ENCODE measurements around the gene MRPS15.

DNA sequence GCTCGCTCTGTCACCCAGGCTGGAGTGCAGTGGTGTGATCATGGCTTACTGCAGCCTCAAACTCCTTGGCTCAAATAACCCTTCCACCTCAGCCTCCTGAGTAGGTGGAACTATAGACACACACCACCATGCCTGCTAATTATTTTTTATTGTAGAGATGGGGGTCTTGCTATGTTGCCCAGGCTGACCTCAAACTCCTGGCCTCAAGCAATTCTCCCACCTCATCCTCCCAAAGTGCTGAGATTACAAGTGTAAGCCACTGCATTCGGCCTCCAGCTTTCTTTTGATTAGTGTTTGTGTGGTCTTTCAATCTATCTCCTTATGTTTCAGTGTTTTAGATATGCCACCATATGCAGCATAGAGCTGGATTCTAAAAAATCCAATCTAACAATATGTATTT lies 38.4 kb upstream of the MRPS15 start:
- TF ChIP-seq SP1 (IDR thresholded peaks at IDR 0.05) = no peak
- TF ChIP-seq, protein P1, sequence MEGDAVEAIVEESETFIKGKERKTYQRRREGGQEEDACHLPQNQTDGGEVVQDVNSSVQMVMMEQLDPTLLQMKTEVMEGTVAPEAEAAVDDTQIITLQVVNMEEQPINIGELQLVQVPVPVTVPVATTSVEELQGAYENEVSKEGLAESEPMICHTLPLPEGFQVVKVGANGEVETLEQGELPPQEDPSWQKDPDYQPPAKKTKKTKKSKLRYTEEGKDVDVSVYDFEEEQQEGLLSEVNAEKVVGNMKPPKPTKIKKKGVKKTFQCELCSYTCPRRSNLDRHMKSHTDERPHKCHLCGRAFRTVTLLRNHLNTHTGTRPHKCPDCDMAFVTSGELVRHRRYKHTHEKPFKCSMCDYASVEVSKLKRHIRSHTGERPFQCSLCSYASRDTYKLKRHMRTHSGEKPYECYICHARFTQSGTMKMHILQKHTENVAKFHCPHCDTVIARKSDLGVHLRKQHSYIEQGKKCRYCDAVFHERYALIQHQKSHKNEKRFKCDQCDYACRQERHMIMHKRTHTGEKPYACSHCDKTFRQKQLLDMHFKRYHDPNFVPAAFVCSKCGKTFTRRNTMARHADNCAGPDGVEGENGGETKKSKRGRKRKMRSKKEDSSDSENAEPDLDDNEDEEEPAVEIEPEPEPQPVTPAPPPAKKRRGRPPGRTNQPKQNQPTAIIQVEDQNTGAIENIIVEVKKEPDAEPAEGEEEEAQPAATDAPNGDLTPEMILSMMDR (IDR thresholded peaks at IDR 0.05; ENCODE audit: low read depth, low read length, missing input control) = no peak
- TF ChIP-seq GABPA (IDR thresholded peaks at IDR 0.05 in 1 of 2, conservative IDR thresholded peaks at IDR 0.05 in 1 of 2) = no peak
- no peak for TF ChIP-seq YY1 (IDR thresholded peaks at IDR 0.05)
- TF ChIP-seq, protein P2, sequence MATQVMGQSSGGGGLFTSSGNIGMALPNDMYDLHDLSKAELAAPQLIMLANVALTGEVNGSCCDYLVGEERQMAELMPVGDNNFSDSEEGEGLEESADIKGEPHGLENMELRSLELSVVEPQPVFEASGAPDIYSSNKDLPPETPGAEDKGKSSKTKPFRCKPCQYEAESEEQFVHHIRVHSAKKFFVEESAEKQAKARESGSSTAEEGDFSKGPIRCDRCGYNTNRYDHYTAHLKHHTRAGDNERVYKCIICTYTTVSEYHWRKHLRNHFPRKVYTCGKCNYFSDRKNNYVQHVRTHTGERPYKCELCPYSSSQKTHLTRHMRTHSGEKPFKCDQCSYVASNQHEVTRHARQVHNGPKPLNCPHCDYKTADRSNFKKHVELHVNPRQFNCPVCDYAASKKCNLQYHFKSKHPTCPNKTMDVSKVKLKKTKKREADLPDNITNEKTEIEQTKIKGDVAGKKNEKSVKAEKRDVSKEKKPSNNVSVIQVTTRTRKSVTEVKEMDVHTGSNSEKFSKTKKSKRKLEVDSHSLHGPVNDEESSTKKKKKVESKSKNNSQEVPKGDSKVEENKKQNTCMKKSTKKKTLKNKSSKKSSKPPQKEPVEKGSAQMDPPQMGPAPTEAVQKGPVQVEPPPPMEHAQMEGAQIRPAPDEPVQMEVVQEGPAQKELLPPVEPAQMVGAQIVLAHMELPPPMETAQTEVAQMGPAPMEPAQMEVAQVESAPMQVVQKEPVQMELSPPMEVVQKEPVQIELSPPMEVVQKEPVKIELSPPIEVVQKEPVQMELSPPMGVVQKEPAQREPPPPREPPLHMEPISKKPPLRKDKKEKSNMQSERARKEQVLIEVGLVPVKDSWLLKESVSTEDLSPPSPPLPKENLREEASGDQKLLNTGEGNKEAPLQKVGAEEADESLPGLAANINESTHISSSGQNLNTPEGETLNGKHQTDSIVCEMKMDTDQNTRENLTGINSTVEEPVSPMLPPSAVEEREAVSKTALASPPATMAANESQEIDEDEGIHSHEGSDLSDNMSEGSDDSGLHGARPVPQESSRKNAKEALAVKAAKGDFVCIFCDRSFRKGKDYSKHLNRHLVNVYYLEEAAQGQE (IDR thresholded peaks at IDR 0.05) = no peak
- TF ChIP-seq HNF4A (conservative IDR thresholded peaks at IDR 0.05) = no peak
- no peak for TF ChIP-seq EGR1 (IDR thresholded peaks at IDR 0.05; ENCODE audit: low read depth in 2 of 2)
- TF ChIP-seq, protein P3, sequence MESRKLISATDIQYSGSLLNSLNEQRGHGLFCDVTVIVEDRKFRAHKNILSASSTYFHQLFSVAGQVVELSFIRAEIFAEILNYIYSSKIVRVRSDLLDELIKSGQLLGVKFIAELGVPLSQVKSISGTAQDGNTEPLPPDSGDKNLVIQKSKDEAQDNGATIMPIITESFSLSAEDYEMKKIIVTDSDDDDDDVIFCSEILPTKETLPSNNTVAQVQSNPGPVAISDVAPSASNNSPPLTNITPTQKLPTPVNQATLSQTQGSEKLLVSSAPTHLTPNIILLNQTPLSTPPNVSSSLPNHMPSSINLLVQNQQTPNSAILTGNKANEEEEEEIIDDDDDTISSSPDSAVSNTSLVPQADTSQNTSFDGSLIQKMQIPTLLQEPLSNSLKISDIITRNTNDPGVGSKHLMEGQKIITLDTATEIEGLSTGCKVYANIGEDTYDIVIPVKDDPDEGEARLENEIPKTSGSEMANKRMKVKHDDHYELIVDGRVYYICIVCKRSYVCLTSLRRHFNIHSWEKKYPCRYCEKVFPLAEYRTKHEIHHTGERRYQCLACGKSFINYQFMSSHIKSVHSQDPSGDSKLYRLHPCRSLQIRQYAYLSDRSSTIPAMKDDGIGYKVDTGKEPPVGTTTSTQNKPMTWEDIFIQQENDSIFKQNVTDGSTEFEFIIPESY (IDR thresholded peaks at IDR 0.05) = no peak
- TF ChIP-seq, protein P4, sequence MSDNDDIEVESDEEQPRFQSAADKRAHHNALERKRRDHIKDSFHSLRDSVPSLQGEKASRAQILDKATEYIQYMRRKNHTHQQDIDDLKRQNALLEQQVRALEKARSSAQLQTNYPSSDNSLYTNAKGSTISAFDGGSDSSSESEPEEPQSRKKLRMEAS (IDR thresholded peaks at IDR 0.05) = no peak
- TF ChIP-seq HNF4G (IDR thresholded peaks at IDR 0.05) = no peak
- TF ChIP-seq TAF1 (conservative IDR thresholded peaks at IDR 0.05) = no peak
- TF ChIP-seq NR2F2 (IDR thresholded peaks at IDR 0.05) = no peak
- TF ChIP-seq FOXA1 (IDR thresholded peaks at IDR 0.05) = no peak
